ENCODE results near the gene LMO7.

DNA sequence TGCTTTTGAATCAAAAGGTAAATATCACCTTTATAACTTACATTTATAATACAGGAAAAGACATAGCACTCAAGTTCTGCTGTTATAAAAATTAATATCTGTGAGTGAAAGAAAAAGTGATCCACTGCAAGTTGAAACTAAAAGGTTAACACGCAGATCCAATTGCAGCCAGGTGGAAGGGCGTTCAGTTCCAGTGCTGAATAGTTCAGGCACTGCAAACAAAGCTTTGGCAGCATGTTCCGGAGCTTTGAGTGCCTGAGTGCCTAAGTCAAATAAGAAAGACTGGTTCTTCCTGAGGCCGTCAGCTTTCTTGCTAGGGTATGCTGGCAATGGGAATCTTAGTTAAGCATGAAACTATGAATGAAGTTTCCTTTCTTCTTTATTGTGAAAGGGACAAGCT lies 200.3 kb downstream of the LMO7 start:
- TF ChIP-seq, protein P1, sequence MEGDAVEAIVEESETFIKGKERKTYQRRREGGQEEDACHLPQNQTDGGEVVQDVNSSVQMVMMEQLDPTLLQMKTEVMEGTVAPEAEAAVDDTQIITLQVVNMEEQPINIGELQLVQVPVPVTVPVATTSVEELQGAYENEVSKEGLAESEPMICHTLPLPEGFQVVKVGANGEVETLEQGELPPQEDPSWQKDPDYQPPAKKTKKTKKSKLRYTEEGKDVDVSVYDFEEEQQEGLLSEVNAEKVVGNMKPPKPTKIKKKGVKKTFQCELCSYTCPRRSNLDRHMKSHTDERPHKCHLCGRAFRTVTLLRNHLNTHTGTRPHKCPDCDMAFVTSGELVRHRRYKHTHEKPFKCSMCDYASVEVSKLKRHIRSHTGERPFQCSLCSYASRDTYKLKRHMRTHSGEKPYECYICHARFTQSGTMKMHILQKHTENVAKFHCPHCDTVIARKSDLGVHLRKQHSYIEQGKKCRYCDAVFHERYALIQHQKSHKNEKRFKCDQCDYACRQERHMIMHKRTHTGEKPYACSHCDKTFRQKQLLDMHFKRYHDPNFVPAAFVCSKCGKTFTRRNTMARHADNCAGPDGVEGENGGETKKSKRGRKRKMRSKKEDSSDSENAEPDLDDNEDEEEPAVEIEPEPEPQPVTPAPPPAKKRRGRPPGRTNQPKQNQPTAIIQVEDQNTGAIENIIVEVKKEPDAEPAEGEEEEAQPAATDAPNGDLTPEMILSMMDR (IDR thresholded peaks at IDR 0.05 in 8 of 11, conservative IDR thresholded peaks at IDR 0.05 in 3 of 11), result no peak
- no peak for TF ChIP-seq POLR2AphosphoS5 (IDR thresholded peaks at IDR 0.05)

Measured in spleen (tissue), 7 donors.